Ishikawa (cell line): ENCODE results near the gene BCCIP.

Source experiments
- CEBPB ChIP-seq: IDR thresholded peaks from 2 replicates; pipeline ENCODE4 v1.6.1; 2012
- EGR1 ChIP-seq: IDR thresholded peaks from 2 replicates; pipeline ENCODE4 v1.6.1; 2012
- EP300 ChIP-seq: IDR thresholded peaks from 2 replicates; pipeline ENCODE4 v1.6.1; 2012; ENCODE audit warnings: borderline replicate concordance
- NFIC ChIP-seq: IDR thresholded peaks from 2 replicates; pipeline ENCODE4 v1.6.1; 2012
- RAD21 ChIP-seq: IDR thresholded peaks from 2 replicates; pipeline ENCODE4 v1.6.1; 2012; ENCODE audit warnings: low read depth
- TCF12 ChIP-seq: IDR thresholded peaks from 2 replicates; pipeline ENCODE4 v1.6.1; 2012; ENCODE audit warnings: low read depth
- YY1 ChIP-seq: IDR thresholded peaks from 2 replicates; pipeline ENCODE4 v1.6.1; 2012; ENCODE audit warnings: low read depth
- TF ChIP-seq, protein P1 (sequence below): IDR thresholded peaks from 2 replicates; pipeline ENCODE4 v1.6.1; 2012; ENCODE audit warnings: low read depth, mild to moderate bottlenecking

DNA sequence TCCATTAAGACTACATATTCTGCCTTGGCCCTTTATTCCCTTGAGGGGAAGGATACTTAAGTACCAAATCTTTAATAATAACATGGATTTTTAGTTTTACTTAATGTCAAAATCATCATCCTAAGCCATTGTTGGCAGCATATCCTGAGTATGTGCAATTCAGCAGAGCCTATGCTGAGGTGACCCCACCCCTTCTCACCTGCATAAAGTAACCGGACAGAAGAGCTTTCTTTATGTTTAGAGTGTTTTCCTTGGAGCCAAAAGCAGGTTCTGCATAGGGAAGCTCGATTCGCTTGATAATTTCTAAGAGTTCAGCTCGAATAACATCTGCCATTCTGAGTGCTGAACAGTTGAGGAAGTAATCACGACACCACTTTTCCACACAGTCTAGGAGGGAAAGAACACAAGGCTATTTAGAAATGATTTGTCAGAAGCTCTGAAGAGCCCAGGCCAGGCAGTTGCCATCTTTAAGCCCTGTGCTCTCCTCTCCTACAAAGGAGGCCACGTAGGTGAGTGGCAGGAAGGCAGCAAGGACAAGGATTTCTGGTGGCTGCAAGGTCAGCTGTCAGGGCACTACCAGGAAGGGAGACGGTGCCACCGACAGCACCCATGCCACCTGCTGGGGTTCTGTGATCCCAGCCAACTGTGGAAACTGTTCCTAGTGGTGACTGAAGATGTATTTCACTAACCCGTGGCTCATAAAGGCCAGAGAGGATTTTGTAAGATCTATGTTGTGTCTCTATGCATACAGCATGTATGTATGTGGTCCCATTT, 15.6 kb downstream of the BCCIP start:
- TF ChIP-seq NFIC (no peak), CEBPB (no peak), EP300 (no peak), YY1 (no peak), EGR1 (no peak), TCF12 (no peak), RAD21 (no peak)
- TF ChIP-seq, protein P1, sequence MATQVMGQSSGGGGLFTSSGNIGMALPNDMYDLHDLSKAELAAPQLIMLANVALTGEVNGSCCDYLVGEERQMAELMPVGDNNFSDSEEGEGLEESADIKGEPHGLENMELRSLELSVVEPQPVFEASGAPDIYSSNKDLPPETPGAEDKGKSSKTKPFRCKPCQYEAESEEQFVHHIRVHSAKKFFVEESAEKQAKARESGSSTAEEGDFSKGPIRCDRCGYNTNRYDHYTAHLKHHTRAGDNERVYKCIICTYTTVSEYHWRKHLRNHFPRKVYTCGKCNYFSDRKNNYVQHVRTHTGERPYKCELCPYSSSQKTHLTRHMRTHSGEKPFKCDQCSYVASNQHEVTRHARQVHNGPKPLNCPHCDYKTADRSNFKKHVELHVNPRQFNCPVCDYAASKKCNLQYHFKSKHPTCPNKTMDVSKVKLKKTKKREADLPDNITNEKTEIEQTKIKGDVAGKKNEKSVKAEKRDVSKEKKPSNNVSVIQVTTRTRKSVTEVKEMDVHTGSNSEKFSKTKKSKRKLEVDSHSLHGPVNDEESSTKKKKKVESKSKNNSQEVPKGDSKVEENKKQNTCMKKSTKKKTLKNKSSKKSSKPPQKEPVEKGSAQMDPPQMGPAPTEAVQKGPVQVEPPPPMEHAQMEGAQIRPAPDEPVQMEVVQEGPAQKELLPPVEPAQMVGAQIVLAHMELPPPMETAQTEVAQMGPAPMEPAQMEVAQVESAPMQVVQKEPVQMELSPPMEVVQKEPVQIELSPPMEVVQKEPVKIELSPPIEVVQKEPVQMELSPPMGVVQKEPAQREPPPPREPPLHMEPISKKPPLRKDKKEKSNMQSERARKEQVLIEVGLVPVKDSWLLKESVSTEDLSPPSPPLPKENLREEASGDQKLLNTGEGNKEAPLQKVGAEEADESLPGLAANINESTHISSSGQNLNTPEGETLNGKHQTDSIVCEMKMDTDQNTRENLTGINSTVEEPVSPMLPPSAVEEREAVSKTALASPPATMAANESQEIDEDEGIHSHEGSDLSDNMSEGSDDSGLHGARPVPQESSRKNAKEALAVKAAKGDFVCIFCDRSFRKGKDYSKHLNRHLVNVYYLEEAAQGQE: no peak
